Measurements from ENCODE around the gene CRIM1.

GRCh38 chr2:36355890-36356297 lies 316 bp downstream of the CRIM1 start:
- TF ChIP-seq EZH2 (IDR thresholded peaks at IDR 0.05; ENCODE audit: low read depth, unreplicated experiment): no peak
- TF ChIP-seq, protein P1, sequence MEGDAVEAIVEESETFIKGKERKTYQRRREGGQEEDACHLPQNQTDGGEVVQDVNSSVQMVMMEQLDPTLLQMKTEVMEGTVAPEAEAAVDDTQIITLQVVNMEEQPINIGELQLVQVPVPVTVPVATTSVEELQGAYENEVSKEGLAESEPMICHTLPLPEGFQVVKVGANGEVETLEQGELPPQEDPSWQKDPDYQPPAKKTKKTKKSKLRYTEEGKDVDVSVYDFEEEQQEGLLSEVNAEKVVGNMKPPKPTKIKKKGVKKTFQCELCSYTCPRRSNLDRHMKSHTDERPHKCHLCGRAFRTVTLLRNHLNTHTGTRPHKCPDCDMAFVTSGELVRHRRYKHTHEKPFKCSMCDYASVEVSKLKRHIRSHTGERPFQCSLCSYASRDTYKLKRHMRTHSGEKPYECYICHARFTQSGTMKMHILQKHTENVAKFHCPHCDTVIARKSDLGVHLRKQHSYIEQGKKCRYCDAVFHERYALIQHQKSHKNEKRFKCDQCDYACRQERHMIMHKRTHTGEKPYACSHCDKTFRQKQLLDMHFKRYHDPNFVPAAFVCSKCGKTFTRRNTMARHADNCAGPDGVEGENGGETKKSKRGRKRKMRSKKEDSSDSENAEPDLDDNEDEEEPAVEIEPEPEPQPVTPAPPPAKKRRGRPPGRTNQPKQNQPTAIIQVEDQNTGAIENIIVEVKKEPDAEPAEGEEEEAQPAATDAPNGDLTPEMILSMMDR (conservative IDR thresholded peaks at IDR 0.05; ENCODE audit: low read depth in 2 of 2): no peak
- no peak for TF ChIP-seq EZH2phosphoT487 (IDR thresholded peaks at IDR 0.05; ENCODE audit: unreplicated experiment)
- TF ChIP-seq CREB1 (CRISPR knock-in tag; IDR thresholded peaks at IDR 0.05; ENCODE audit: low read depth): no peak
